ENCODE results near the gene ZNF287.

DNA sequence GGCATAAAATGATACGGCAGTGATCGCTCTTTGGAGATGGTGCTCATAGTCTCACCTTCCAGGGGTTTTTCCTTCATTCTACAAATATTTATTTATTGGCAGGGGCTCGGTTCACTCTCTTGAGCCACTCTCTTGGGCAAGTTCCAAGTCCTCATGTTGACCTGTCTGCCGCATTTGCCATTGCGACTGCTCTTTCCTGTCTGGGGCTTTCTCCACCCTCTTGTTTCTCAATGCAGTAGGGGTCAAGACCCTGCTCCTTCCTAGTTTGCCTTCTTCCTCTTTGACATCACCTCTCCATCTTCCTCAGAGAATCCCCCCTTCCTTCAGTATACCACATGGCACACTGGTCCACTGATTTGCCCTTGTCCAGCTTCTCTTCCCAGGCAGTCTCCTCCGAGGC is 55.1 kb downstream of the ZNF287 start:
- TF ChIP-seq, protein P1, sequence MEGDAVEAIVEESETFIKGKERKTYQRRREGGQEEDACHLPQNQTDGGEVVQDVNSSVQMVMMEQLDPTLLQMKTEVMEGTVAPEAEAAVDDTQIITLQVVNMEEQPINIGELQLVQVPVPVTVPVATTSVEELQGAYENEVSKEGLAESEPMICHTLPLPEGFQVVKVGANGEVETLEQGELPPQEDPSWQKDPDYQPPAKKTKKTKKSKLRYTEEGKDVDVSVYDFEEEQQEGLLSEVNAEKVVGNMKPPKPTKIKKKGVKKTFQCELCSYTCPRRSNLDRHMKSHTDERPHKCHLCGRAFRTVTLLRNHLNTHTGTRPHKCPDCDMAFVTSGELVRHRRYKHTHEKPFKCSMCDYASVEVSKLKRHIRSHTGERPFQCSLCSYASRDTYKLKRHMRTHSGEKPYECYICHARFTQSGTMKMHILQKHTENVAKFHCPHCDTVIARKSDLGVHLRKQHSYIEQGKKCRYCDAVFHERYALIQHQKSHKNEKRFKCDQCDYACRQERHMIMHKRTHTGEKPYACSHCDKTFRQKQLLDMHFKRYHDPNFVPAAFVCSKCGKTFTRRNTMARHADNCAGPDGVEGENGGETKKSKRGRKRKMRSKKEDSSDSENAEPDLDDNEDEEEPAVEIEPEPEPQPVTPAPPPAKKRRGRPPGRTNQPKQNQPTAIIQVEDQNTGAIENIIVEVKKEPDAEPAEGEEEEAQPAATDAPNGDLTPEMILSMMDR (IDR thresholded peaks at IDR 0.05), result no peak
- TF ChIP-seq POLR2A (IDR thresholded peaks at IDR 0.05), result no peak
